ENCODE results near the gene JARID2.

DNA sequence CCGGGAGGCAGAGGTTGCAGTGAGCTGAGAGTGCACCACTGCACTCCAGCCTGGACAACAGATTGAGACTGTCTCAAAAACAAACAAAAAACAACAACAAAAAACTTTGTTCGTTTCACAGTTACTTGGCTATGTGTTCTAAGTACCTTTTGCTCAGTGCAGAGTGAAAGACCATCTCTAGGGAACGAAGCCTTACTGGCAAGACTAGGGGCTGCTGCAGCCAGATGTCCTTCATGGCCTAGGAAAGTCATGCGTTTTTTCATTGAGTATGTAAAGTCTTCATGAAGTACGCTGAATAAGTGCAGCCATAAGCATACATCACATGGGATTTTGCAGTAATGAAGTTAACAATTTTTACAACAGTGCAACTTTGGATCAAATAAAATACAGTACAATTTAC is 111.1 kb downstream of the JARID2 start:
- TF ChIP-seq REST (IDR thresholded peaks at IDR 0.05; ENCODE audit: insufficient read depth in 1 of 2, low read depth in 2 of 2, low read length in 2 of 2): no peak
- no peak for TF ChIP-seq POLR2AphosphoS5 (IDR thresholded peaks at IDR 0.05; ENCODE audit: low read depth, low read length)
